HG03159 (cell line): ENCODE results near the gene SAG.

Experiments used
- ATAC-seq: cut with Tn5 transposase; IDR thresholded peaks from one replicate; pipeline ENCODE4 v1.9.1; 2021; ENCODE audit warnings: mild to moderate bottlenecking, moderate library complexity; ENCODE audit not compliant: unreplicated experiment

The SAG gene

GRCh38 chr2:233287871-233288270 is 19.7 kb upstream of the SAG start:
- ATAC-seq: no peak

- no peak for ATAC-seq
Observed at GRCh38 chr2:233288663-233289062, 19.0 kb upstream of the SAG start.

- ATAC-seq: no peak
Observed at GRCh38 chr2:233289648-233290047, 18.0 kb upstream of the SAG start.

- no peak for ATAC-seq
Observed at GRCh38 chr2:233290051-233290845, 17.4 kb upstream of the SAG start.

GRCh38 chr2:233295891-233296290 is 11.7 kb upstream of the SAG start:
- ATAC-seq: no peak

GRCh38 chr2:233297076-233297475 is 10.5 kb upstream of the SAG start:
- no peak for ATAC-seq

- ATAC-seq: no peak
Observed at GRCh38 chr2:233300401-233300800, 7.2 kb upstream of the SAG start.

- ATAC-seq: no peak
Observed at GRCh38 chr2:233301248-233301647, 6.4 kb upstream of the SAG start.

- no peak for ATAC-seq
Observed at GRCh38 chr2:233301811-233302210, 5.8 kb upstream of the SAG start.

GRCh38 chr2:233303252-233303651 is 4.4 kb upstream of the SAG start:
- ATAC-seq: no peak

GRCh38 chr2:233311241-233311926 is 3.8 kb downstream of the SAG start:
- no peak for ATAC-seq

- ATAC-seq: no peak
Observed at GRCh38 chr2:233312874-233313273, 5.3 kb downstream of the SAG start.

GRCh38 chr2:233314180-233314925 is 6.7 kb downstream of the SAG start:
- ATAC-seq: no peak

- ATAC-seq: no peak
Observed at GRCh38 chr2:233317196-233317943, 9.8 kb downstream of the SAG start.

GRCh38 chr2:233319256-233319655 is 11.6 kb downstream of the SAG start:
- ATAC-seq: no peak

- no peak for ATAC-seq
Observed at GRCh38 chr2:233320470-233320869, 12.9 kb downstream of the SAG start.

GRCh38 chr2:233321166-233321565 is 13.6 kb downstream of the SAG start:
- ATAC-seq: no peak

- no peak for ATAC-seq
Observed at GRCh38 chr2:233323851-233324250, 16.2 kb downstream of the SAG start.

GRCh38 chr2:233325256-233325655 is 17.6 kb downstream of the SAG start:
- no peak for ATAC-seq

- no peak for ATAC-seq
Observed at GRCh38 chr2:233325814-233326213, 18.2 kb downstream of the SAG start.

GRCh38 chr2:233326500-233326899 is 18.9 kb downstream of the SAG start:
- ATAC-seq: no peak
